ENCODE data around the gene SLC25A10.

Gene SLC25A10

DNA sequence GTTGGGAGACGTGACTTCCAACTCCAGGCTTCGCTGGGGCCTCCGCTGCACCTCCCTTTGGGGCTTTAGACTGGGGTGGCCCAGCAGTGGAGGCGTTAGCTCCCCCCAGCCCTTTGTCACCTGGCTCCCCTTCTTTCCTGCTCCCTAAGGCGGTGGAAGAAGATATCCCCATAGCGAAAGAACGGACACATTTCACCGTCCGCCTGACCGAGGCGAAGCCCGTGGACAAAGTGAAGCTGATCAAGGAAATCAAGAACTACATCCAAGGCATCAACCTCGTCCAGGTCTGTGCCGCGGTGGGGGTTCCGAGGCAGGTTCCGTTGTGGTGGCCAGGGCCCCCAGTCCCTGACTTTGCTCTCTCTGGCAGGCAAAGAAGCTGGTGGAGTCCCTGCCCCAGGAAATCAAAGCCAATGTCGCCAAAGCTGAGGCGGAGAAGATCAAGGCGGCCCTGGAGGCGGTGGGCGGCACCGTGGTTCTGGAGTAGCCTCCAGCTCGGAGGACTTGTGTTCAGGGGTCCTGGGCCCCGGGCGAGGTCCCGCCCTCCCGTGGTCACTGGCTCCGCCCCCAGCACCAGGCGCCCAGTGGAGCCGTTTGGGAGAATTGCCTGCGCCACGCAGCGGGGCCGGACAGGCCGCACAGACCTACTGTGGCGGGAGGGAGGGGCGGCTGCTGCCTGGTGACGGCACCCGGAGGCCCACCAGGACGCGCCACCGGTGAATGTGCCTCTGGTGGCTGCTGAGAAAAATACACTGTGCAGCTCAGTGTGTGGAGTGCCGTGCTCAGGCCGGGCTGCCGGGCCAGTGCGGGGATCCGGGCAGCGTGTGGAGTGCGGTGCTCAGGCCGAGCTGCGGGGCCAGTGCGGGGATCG is 5.1 kb upstream of the SLC25A10 start:
- TF ChIP-seq ZNF274 (IDR thresholded peaks at IDR 0.05; ENCODE audit: low read depth, low read length), result no peak
- H3K4me3 ChIP-seq (ENCODE audit: low read length), result no peak overlapping the region

- H3K4me3 ChIP-seq (ENCODE audit: low read length), result no peak overlapping the region
- TF ChIP-seq ZNF274 (IDR thresholded peaks at IDR 0.05; ENCODE audit: low read depth, low read length), result no peak
These were observed 4.1 kb upstream of the SLC25A10 start for GRCh38 chr17:81707725-81708646.

- no peak overlapping the region for H3K4me3 ChIP-seq (ENCODE audit: low read length)
- no peak for TF ChIP-seq ZNF274 (IDR thresholded peaks at IDR 0.05; ENCODE audit: low read depth, low read length)
These were observed 3.3 kb upstream of the SLC25A10 start for GRCh38 chr17:81708739-81709185.

GRCh38 chr17:81710514-81711308 is 1.4 kb upstream of the SLC25A10 start:
- no peak for TF ChIP-seq ZNF274 (IDR thresholded peaks at IDR 0.05; ENCODE audit: low read depth, low read length)
- H3K4me3 ChIP-seq (ENCODE audit: low read length), result peak overlapping the region; percentile 84; the same call in 1 of the 2 replicates

- no peak for TF ChIP-seq ZNF274 (IDR thresholded peaks at IDR 0.05; ENCODE audit: low read depth, low read length)
- H3K4me3 ChIP-seq (ENCODE audit: low read length), result peak overlapping the region; percentile 84
These were observed 452 bp downstream of the SLC25A10 start for GRCh38 chr17:81712468-81713003.

- H3K4me3 ChIP-seq (ENCODE audit: low read length), result peak overlapping the region; percentile 84
- no peak for TF ChIP-seq ZNF274 (IDR thresholded peaks at IDR 0.05; ENCODE audit: low read depth, low read length)
These were observed 996 bp downstream of the SLC25A10 start for GRCh38 chr17:81713004-81713555.

DNA sequence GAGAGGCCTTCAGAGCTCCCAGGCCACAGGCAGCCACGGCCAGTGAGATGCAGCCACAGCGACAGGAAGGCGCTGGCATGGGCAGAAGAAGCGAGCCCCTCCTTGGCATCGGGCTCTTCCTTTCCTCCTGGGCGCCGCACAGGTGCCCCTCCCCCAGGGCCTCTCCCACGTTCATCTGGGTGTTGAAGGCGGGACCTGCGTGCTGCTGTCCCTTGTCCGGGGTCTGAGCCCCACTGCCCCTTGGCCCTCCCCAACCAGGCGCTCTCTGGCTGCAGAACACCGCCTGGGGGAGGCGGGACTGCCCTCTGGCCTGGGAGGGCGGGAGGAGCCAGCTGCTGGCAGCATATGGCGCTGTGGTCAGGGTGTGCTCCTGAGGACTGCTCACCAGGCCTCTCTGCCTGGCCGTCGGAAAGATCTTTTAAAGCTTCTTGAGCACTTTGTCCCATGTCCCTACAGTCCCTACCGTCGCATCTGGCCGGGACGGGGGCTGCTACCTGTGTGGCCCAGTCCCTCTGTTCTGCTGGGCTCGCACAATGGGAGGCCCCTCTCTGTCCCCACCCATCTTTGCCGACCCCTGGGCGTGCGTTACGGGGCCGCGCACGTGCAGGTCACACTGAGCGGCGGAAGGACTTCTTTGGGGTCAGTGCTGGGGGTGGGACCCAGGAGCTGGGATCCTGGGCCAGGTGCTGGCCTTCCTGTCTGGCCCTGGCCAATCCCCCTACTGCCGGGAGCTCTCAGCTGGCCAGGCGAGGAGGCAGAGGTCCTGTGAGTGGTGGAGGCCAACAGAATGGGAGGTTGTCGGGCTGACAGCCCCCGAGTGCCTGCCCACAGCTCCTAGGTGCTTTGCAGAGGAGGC is 1.7 kb downstream of the SLC25A10 start:
- TF ChIP-seq ZNF274 (IDR thresholded peaks at IDR 0.05; ENCODE audit: low read depth, low read length), result no peak
- H3K4me3 ChIP-seq (ENCODE audit: low read length), result no peak overlapping the region; the same call in 1 of the 2 replicates

DNA sequence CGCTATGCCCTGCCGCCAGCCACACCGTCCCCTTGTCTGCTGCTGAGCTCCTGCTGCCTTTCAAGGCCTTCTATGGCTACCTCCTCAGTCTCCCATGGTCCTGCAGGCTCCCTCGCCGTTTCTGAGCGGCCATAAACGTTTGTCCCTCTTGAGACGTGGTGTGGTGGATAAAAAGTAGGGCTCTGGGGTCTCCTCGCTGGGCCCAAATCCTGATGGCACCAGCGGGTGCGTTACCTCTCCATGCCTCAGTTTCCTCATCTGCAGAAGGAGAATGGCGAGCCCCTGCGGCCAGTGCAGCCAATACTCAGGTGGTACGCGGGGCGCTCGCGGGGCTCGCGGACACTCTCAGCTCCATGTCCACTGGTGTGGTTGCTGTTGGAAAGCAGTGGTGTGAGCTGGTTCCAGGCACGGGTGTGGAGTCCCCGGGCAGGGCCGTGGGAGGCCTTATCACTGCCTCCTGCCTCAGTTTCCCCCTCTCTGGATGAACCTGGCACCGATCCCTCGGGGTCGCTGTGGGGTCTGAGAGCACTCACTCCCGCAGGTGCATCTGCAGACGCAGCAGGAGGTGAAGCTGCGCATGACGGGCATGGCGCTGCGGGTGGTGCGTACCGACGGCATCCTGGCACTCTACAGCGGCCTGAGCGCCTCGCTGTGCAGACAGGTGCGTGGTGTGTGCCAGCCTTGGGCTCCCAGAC is 2.5 kb downstream of the SLC25A10 start:
- H3K4me3 ChIP-seq (ENCODE audit: low read length), result no peak overlapping the region
- TF ChIP-seq ZNF274 (IDR thresholded peaks at IDR 0.05; ENCODE audit: low read depth, low read length), result no peak

- no peak for TF ChIP-seq ZNF274 (IDR thresholded peaks at IDR 0.05; ENCODE audit: low read depth, low read length)
- H3K4me3 ChIP-seq (ENCODE audit: low read length), result no peak overlapping the region
These were observed 3.2 kb downstream of the SLC25A10 start for GRCh38 chr17:81715107-81715871.

GRCh38 chr17:81715872-81716673 is 4.0 kb downstream of the SLC25A10 start:
- no peak for TF ChIP-seq ZNF274 (IDR thresholded peaks at IDR 0.05; ENCODE audit: low read depth, low read length)
- H3K4me3 ChIP-seq (ENCODE audit: low read length), result no peak overlapping the region

- H3K4me3 ChIP-seq (ENCODE audit: low read length), result no peak overlapping the region
- TF ChIP-seq ZNF274 (IDR thresholded peaks at IDR 0.05; ENCODE audit: low read depth, low read length), result no peak
These were observed 4.6 kb downstream of the SLC25A10 start for GRCh38 chr17:81716674-81716996.

Data from GM08714 (cell line).